HG03064 (cell line): ENCODE results near the gene CGN.
"Not testable (repeated sequence)": the region's sequence is repeated elsewhere in the genome, so short reads cannot be mapped to it uniquely, and the experiment has no call there.

Experiments used
- ATAC-seq: cut with Tn5 transposase; IDR thresholded peaks from one replicate; pipeline ENCODE4 v1.9.1; 2021; ENCODE audit warnings: low read depth; ENCODE audit not compliant: unreplicated experiment

Gene CGN

GRCh38 chr1:151519667-151520066 lies 8.5 kb downstream of the CGN start:
- no peak for ATAC-seq

GRCh38 chr1:151520359-151520758 lies 9.2 kb downstream of the CGN start:
- no peak for ATAC-seq

- ATAC-seq = not testable (repeated sequence)
These were observed 11.2 kb downstream of the CGN start for GRCh38 chr1:151522427-151522826.

DNA sequence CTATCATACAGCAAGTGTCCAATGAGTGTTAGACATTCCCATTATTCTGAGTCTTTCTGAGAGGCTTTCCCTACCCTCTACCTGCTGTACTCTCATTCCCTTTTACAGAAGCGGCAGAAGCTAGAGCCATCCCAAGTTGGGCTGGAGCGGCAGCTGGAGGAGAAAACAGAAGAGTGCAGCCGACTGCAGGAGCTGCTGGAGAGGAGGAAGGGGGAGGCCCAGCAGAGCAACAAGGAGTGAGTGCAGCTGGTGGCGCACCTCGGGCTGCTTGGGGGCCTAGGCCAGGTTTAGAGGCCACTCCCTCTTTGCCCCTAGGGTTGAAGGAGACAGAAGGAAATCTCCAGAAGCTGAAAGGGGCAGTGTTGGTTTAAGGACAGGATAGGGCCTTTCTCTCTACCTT lies 12.1 kb downstream of the CGN start:
- ATAC-seq = no peak

GRCh38 chr1:151524736-151525135 lies 13.5 kb downstream of the CGN start:
- ATAC-seq = no peak

DNA sequence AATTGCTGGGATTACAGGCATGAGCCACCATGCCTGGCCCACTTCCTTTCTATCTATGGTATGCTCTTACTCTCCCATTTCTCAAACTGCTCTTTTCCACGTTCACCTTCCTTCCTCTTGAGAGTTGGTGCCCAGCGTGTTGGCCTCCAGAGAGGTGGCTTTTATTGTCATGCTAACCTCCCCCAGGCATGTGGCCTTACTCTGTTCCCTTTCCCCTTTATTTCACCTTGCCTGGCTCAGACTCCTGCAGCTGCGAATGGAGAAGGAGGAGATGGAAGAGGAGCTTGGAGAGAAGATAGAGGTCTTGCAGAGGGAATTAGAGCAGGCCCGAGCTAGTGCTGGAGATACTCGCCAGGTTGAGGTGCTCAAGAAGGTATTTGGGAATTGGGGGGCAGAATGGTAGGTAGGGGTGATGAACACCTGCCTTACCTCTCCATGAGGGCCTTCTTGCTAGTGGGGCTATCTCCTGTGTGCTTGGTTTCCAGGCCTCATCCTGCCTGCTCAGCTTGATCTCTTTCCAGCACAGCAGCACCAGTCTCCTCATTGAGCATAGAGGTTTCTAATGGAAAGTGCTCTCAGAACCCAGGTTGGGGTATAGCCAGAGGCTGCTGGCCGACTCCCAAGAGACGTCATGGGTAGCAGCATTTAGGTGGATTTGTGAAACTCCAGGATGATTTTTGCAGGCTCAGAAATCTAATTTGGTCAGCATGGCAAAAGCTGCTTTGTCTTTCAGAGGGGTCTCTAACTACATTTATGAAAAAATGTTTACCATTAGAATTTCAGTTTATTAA lies 15.7 kb downstream of the CGN start:
- no peak for ATAC-seq

GRCh38 chr1:151529211-151529702 lies 18.1 kb downstream of the CGN start:
- no peak for ATAC-seq

GRCh38 chr1:151529781-151530180 lies 18.6 kb downstream of the CGN start:
- no peak for ATAC-seq

- ATAC-seq = no peak
These were observed 19.3 kb downstream of the CGN start for GRCh38 chr1:151530461-151530860.

DNA sequence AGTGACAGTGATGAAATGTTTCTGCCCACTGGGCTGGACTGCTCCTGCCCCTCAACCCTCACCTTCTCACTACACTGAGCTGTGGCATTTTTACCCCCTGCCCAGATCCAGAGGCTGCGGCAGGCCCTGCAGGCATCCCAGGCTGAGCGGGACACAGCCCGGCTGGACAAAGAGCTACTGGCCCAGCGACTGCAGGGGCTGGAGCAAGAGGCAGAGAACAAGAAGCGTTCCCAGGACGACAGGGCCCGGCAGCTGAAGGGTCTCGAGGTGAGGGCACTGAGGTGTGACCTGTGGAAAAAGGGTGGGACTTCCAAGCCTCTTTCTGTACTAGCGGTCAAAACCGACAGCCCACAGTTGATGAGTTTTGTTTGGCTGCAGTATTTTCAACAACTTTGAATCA lies 22.7 kb downstream of the CGN start:
- ATAC-seq = no peak

DNA sequence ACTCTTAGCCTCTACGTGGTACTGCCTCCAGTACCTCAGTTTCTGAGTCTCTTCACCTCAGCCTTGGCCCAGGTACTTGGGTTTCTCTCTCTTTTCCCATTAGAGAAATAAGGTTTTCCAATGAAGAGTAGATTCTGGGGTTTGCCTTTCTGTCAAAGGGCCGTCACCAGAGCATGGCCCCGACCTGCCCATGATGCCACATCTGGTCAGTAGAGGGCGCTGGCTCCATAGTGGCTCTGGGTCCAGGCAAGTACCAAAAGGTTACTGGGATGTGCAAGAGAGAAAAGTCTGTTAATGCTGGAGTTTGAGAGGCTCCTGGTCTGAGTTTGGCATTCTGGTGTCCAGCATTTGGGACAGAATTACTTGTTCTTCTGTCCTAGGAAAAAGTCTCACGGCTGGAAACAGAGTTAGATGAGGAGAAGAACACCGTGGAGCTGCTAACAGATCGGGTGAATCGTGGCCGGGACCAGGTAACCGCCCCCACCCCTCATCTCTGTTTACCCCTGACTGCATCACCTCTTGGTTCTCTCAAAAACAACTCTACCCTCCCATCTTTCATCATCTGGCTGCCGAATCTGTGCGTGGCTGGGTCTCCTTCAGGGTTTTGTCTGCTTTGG lies 23.6 kb downstream of the CGN start:
- ATAC-seq = no peak

DNA sequence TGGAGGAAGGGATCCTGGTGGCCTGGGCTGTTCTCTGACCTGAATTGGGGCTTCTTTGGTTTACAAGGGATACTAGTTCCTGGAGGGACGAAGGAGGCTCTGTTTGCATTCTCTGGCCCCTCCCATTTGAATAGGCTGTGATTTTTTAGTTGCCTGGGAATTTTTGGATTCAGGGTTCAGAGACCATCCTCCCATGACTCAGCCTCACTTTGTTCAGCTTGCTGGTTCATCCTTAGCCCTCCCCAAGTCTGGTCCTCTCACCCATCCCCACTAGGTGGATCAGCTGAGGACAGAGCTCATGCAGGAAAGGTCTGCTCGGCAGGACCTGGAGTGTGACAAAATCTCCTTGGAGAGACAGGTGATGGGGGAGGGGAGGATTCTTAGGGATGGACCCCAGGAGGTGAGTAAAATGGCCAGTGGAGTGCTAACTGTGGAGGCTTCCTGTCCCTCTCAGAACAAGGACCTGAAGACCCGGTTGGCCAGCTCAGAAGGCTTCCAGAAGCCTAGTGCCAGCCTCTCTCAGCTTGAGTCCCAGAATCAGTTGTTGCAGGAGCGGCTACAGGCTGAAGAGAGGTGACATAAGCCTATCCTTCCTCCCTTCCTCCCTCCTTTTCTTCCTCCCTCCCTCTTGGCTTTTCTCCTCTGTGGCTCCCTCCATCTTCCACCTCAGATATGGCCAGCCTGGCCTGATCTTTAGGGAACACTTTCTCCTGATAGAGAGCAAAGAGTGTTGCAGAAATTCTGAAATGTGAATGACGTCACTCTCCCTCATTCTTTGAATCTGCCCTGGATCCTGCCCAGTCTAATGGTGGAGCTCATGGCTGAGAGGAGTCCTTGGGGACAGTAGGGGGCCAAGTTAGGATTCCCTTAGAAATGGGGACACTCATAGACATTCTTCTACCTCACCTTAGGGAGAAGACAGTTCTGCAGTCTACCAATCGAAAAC lies 24.4 kb downstream of the CGN start:
- ATAC-seq = no peak

- ATAC-seq = no peak
These were observed 25.3 kb downstream of the CGN start for GRCh38 chr1:151536499-151536898.

DNA sequence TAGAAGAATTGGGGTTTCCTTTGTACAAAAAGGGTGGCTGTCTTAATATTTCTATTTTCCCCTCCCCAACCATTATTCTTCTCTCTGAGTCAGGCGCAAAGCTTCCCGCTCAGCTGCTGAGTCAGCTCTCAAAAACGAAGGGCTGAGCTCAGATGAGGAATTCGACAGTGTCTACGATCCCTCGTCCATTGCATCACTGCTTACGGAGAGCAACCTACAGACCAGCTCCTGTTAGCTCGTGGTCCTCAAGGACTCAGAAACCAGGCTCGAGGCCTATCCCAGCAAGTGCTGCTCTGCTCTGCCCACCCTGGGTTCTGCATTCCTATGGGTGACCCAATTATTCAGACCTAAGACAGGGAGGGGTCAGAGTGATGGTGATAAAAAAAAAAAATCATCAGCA lies 25.9 kb downstream of the CGN start:
- ATAC-seq = no peak

GRCh38 chr1:151539321-151540020 lies 28.3 kb downstream of the CGN start:
- ATAC-seq = peak; percentile 43

- peak; percentile 87 for ATAC-seq
These were observed 29.1 kb downstream of the CGN start, which contains the start of gene TUFT1 for GRCh38 chr1:151540021-151540981. Gene TUFT1, plus strand, starts transcription at chr1:151540309. Its CDS starts 58 bp downstream, at chr1:151540367.

DNA sequence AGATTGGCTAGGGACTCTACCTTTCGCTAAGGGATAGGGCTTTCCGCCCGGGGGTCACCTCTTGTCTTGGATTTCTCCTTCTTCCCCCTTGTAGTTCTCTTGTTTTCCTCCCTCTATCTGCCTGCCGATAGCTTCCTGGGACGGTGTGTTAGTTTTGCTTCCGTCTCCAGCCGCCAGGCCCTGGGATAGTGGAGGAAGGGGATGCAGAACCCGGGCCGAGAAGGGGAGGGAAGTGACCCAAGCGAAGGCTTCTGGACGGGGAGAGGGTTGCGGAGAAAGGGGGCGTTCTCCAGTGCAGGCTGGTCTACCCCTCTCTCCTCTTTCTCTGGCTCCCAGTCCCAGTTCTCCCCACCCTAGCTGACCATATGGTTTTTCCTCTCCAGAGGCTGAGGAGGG lies 29.8 kb downstream of the CGN start:
- no peak for ATAC-seq

DNA sequence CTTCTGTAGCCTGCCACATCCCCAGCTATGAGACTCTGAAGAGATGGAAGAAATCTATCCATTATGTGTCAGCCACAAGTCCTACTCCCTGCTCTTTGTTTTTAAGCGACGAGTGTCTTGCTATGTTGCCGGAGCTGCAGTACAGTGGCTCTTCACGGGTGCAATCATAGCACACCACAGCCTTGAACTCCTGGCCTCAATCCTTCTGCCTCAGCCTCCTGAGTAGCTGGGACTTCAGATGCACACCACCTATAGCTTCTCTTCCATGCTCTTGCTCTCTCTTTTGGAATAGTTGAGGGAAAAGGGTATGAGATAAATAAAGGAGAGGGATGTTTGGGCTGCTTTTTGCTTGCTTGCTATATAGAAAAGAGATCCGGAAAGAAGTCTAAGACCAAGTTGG lies 30.6 kb downstream of the CGN start:
- no peak for ATAC-seq

- ATAC-seq = no peak
These were observed 31.5 kb downstream of the CGN start for GRCh38 chr1:151542710-151543129.
